OCI-LY1 (cell line): ENCODE results near the gene SLC37A1.
"Not testable (repeated sequence)": the region's sequence is repeated elsewhere in the genome, so short reads cannot be mapped to it uniquely, and the experiment has no call there.

Source experiments
- H2AFZ ChIP-seq: fragments of 200-600 bp; sonication (generic), shearing (Covaris generic); 2 replicates; pipeline ENCODE4 v1.6.0; 2014; ENCODE audit warnings: antibody characterized with exemption, mild to moderate bottlenecking, low read length
- H3F3A ChIP-seq: fragments of 200-600 bp; sonication (generic), shearing (Covaris generic); 2 replicates; pipeline ENCODE4 v1.6.0; 2014; ENCODE audit warnings: mild to moderate bottlenecking, antibody characterized with exemption, low read length, moderate library complexity; ENCODE audit not compliant: insufficient read depth
- H3K27ac ChIP-seq: fragments of 200-600 bp; sonication (generic); 2 replicates; pipeline ENCODE4 v1.5.1; 2014; ENCODE audit warnings: low read length, mixed run types, mild to moderate bottlenecking, low read depth; ENCODE audit not compliant: poor library complexity, severe bottlenecking
- H3K27me3 ChIP-seq: fragments of 200-600 bp; sonication (generic); 2 replicates; pipeline ENCODE4 v1.6.0; 2014; ENCODE audit warnings: antibody characterized with exemption, mild to moderate bottlenecking, low read length, moderate library complexity; ENCODE audit not compliant: insufficient read depth
- H3K36me3 ChIP-seq: fragments of 200-600 bp; sonication (generic); 2 replicates; pipeline ENCODE4 v1.6.1; 2014; ENCODE audit warnings: mild to moderate bottlenecking, antibody characterized with exemption, low read length, moderate library complexity, mixed read lengths; ENCODE audit not compliant: insufficient read depth
- H3K4me1 ChIP-seq: fragments of 200-600 bp; sonication (generic); 2 replicates; pipeline ENCODE4 v1.5.1; 2014; ENCODE audit warnings: mild to moderate bottlenecking, low read length, moderate library complexity; ENCODE audit not compliant: insufficient read depth, severe bottlenecking
- H3K4me2 ChIP-seq: fragments of 200-600 bp; sonication (generic), shearing (Covaris generic); 2 replicates; pipeline ENCODE4 v1.6.1; 2014; ENCODE audit warnings: low read length
- H3K4me3 ChIP-seq: fragments of 200-600 bp; sonication (generic); 2 replicates; pipeline ENCODE4 v1.5.1; 2014; ENCODE audit warnings: low read length, low read depth, mild to moderate bottlenecking, mixed read lengths; ENCODE audit not compliant: poor library complexity, severe bottlenecking
- H3K79me2 ChIP-seq: fragments of 200-600 bp; shearing (Covaris generic); 2 replicates; pipeline ENCODE4 v1.6.1; 2016; ENCODE audit warnings: mixed run types, low read length, mixed read lengths; ENCODE audit not compliant: insufficient read depth
- H3K9ac ChIP-seq: fragments of 200-600 bp; sonication (generic), shearing (Covaris generic); 2 replicates; pipeline ENCODE4 v1.6.1; 2014; ENCODE audit warnings: mild to moderate bottlenecking, low read length, mixed read lengths
- H3K9me2 ChIP-seq: fragments of 200-600 bp; sonication (generic), shearing (Covaris generic); 2 replicates; pipeline ENCODE4 v1.6.1; 2014; ENCODE audit warnings: low read depth, mild to moderate bottlenecking, low read length, mixed read lengths
- H3K9me3 ChIP-seq: fragments of 200-600 bp; shearing (Covaris generic); 2 replicates; pipeline ENCODE4 v1.6.1; 2014; ENCODE audit warnings: low read length, mixed read lengths
- H4K20me1 ChIP-seq: fragments of 200-600 bp; sonication (generic), shearing (Covaris generic); 2 replicates; pipeline ENCODE4 v1.6.0; 2016; ENCODE audit warnings: mild to moderate bottlenecking, low read length; ENCODE audit not compliant: insufficient read depth
- EZH2 ChIP-seq: fragments of 200-600 bp; sonication (generic), shearing (Covaris generic); IDR thresholded peaks from 2 replicates; pipeline ENCODE4 v1.8.0; 2017; ENCODE audit warnings: borderline replicate concordance, mixed run types, mild to moderate bottlenecking, antibody characterized with exemption, low read length, moderate library complexity, mixed read lengths
- TF ChIP-seq, protein P1 (sequence below): fragments of 200-600 bp; sonication (generic), shearing (Covaris generic); IDR thresholded peaks from 2 replicates; pipeline ENCODE4 v1.5.1; 2017; ENCODE audit warnings: mild to moderate bottlenecking, antibody characterized with exemption, low read length, moderate library complexity, mixed read lengths

The SLC37A1 gene

GRCh38 chr21:42614396-42614795, 100.7 kb downstream of the SLC37A1 start:
- H3K4me2 ChIP-seq, result no peak overlapping the region

DNA sequence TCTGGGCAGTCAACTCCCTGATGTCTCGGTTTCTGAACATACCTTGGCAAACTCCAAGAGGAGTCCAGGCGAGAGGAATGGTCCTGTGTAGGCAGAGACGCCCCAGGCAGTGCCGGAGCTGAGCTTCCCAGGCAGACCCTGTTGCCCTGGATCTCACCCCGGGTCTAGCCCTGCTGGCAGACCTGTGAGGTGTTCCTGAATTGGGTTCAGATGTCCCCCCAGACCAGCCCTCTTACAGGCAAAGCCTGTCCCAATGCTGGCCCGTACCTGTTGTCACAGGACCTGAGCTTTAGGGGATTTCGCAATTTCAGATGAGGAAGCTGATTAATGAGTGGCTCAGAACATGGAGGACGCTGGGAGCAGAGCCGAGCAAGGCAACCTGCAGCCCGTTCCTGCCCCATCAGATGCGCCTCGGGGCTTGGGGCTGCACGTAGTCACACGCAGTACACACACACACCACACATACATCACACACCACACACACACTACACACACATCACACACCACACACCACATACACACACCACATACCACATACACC, 101.2 kb downstream of the SLC37A1 start:
- no peaks in the 10 kb centered on the region for H3K36me3 ChIP-seq
- H3K4me1 ChIP-seq, result no peaks in the 10 kb centered on the region
- H3K4me3 ChIP-seq, result no peak overlapping the region
- H3K79me2 ChIP-seq, result no peaks in the 10 kb centered on the region
- H3F3A ChIP-seq, result no peaks in the 10 kb centered on the region
- no peaks in the 10 kb centered on the region for H3K9me2 ChIP-seq
- H3K27ac ChIP-seq, result no peak overlapping the region
- H3K9me3 ChIP-seq, result no peaks in the 10 kb centered on the region
- H3K27me3 ChIP-seq, result no peaks in the 10 kb centered on the region
- no peaks in the 10 kb centered on the region for H4K20me1 ChIP-seq
- H3K4me2 ChIP-seq, result no peak overlapping the region
- no peak overlapping the region for H3K9ac ChIP-seq
- TF ChIP-seq, protein P1, sequence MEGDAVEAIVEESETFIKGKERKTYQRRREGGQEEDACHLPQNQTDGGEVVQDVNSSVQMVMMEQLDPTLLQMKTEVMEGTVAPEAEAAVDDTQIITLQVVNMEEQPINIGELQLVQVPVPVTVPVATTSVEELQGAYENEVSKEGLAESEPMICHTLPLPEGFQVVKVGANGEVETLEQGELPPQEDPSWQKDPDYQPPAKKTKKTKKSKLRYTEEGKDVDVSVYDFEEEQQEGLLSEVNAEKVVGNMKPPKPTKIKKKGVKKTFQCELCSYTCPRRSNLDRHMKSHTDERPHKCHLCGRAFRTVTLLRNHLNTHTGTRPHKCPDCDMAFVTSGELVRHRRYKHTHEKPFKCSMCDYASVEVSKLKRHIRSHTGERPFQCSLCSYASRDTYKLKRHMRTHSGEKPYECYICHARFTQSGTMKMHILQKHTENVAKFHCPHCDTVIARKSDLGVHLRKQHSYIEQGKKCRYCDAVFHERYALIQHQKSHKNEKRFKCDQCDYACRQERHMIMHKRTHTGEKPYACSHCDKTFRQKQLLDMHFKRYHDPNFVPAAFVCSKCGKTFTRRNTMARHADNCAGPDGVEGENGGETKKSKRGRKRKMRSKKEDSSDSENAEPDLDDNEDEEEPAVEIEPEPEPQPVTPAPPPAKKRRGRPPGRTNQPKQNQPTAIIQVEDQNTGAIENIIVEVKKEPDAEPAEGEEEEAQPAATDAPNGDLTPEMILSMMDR, result no peak
- TF ChIP-seq EZH2, result no peak
- H2AFZ ChIP-seq, result no peak overlapping the region

More at GRCh38 chr21:42614396-42614795, 100.7 kb downstream of the SLC37A1 start:
- no peaks in the 10 kb centered on the region for H3K4me1 ChIP-seq
- H3K36me3 ChIP-seq, result no peaks in the 10 kb centered on the region
- H4K20me1 ChIP-seq, result no peaks in the 10 kb centered on the region
- H3F3A ChIP-seq, result no peaks in the 10 kb centered on the region
- no peaks in the 10 kb centered on the region for H3K79me2 ChIP-seq
- no peak overlapping the region for H3K9ac ChIP-seq
- no peaks in the 10 kb centered on the region for H3K9me2 ChIP-seq
- no peak overlapping the region for H2AFZ ChIP-seq
- no peak overlapping the region for H3K27ac ChIP-seq
- TF ChIP-seq, protein P1, result no peak
- TF ChIP-seq EZH2, result no peak
- no peaks in the 10 kb centered on the region for H3K27me3 ChIP-seq
- H3K9me3 ChIP-seq, result no peaks in the 10 kb centered on the region
- H3K4me3 ChIP-seq, result no peak overlapping the region

DNA sequence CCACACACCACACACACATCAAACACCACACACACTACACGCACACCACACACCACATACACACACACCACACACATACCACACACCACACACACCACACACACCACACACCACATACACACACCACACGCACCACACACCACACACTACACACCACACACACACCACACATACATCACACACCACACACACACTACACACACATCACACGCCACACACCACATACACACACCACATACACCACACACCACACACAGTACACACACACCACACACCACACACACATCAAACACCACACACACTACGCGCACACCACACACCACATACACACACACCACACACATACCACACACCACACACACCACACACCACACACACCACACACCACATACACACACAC, 101.7 kb downstream of the SLC37A1 start:
- not testable (repeated sequence) for H3K9ac ChIP-seq, H3K79me2 ChIP-seq, H2AFZ ChIP-seq, H3K9me3 ChIP-seq, H4K20me1 ChIP-seq, H3K4me3 ChIP-seq, H3F3A ChIP-seq, H3K36me3 ChIP-seq, H3K9me2 ChIP-seq, H3K27me3 ChIP-seq, H3K4me1 ChIP-seq, H3K27ac ChIP-seq, H3K4me2 ChIP-seq

DNA sequence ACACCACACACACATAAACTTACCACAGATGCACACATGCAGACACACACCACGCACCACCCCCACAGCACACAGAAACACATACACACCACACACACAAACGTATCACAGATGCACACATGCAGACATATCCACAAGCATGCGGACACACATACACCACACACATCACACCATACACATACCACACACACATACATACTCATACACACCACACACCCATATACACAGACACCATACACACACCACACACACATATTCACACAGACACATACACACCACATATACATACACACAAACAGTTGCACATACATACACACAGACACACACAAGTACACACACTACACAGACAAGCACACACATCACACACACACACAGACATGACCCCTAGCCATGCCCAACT, 102.3 kb downstream of the SLC37A1 start:
- H3F3A ChIP-seq, result no peaks in the 10 kb centered on the region
- H3K36me3 ChIP-seq, result no peaks in the 10 kb centered on the region
- H3K9me2 ChIP-seq, result no peaks in the 10 kb centered on the region
- H3K4me1 ChIP-seq, result no peaks in the 10 kb centered on the region
- H3K79me2 ChIP-seq, result no peaks in the 10 kb centered on the region
- TF ChIP-seq, protein P1, result no peak
- TF ChIP-seq EZH2, result no peak
- H3K4me3 ChIP-seq, result no peak overlapping the region
- no peaks in the 10 kb centered on the region for H3K9me3 ChIP-seq
- H4K20me1 ChIP-seq, result no peaks in the 10 kb centered on the region
- no peak overlapping the region for H2AFZ ChIP-seq
- no peak overlapping the region for H3K27ac ChIP-seq
- no peaks in the 10 kb centered on the region for H3K27me3 ChIP-seq
- no peak overlapping the region for H3K4me2 ChIP-seq
- no peak overlapping the region for H3K9ac ChIP-seq
